HepG2 (cell line): Measurements from ENCODE around the gene NOL4L. TPM values are rescaled to one million over a fixed set of nuclear protein-coding genes. Genes with fewer than 3 reads are reported as not detected.
A peak's percentile ranks its signal among the peaks of the same experiment; 100 is the strongest.

Source experiments
- AKAP8 ChIP-seq: sonication (generic); formaldehyde crosslinking; IDR thresholded peaks from 2 replicates; pipeline ENCODE4 v1.5.1; 2020; ENCODE audit warnings: mild to moderate bottlenecking, missing genetic modification reagents
- FOXC1 ChIP-seq: sonication (generic); formaldehyde crosslinking; IDR thresholded peaks from 2 replicates; pipeline ENCODE4 v1.8.0; 2022; ENCODE audit warnings: mild to moderate bottlenecking, missing genetic modification reagents, borderline replicate concordance
- MAFG ChIP-seq: sonication (generic); formaldehyde crosslinking; IDR thresholded peaks from 2 replicates; pipeline ENCODE4 v1.5.1; 2020; ENCODE audit warnings: mild to moderate bottlenecking, missing genetic modification reagents
- TBX3 ChIP-seq: fragments of 450-650 bp; IDR thresholded peaks from 2 replicates; pipeline ENCODE4 v1.6.1; 2017; ENCODE audit warnings: antibody characterized with exemption, mild to moderate bottlenecking, inconsistent platforms, borderline replicate concordance
- ZNF274 ChIP-seq: sonication (generic); formaldehyde crosslinking; IDR thresholded peaks from 2 replicates; pipeline ENCODE4 v1.5.1; 2020; ENCODE audit warnings: mild to moderate bottlenecking, missing genetic modification reagents
- ZNF33A ChIP-seq: sonication (generic); formaldehyde crosslinking; IDR thresholded peaks from 2 replicates; pipeline ENCODE4 v1.5.1; 2020; ENCODE audit warnings: missing genetic modification reagents, mild to moderate bottlenecking, moderate library complexity, borderline replicate concordance
- ZNF383 ChIP-seq: sonication (generic); formaldehyde crosslinking; IDR thresholded peaks from 2 replicates; pipeline ENCODE4 v1.4.0; 2020; ENCODE audit warnings: missing genetic modification reagents, mild to moderate bottlenecking, borderline replicate concordance
- ZNF460 ChIP-seq: sonication (generic); formaldehyde crosslinking; IDR thresholded peaks from 2 replicates; pipeline ENCODE4 v1.5.1; 2020; ENCODE audit warnings: missing genetic modification reagents, mild to moderate bottlenecking, borderline replicate concordance
- ZNF549 ChIP-seq: sonication (generic); formaldehyde crosslinking; IDR thresholded peaks from 2 replicates; pipeline ENCODE4 v1.5.0; 2020; ENCODE audit warnings: missing genetic modification reagents
- polyA plus RNA-seq, 8 experiments: library from polyadenylated mRNA; depleted of rRNA in 3 of 8; stranded (reverse) in 7 of 8; unstranded in 1 of 8; fragments of >200 nt; fragmentation: Illumina TruSeq in 4 of 8; extraction: Trizol in 4 of 8; gene quantifications; 2 replicates each; pipeline versions ENCODE4 v1.2.1 to v1.2.3, GENCODE V29; 2011 to 2016; ENCODE audit warnings: low read depth in 4 of 8, missing spikeins in 1 of 8, mixed read lengths in 1 of 8; ENCODE audit not compliant: insufficient read depth in 1 of 8
- total RNA-seq, 5 experiments: library from RNA; depleted of rRNA; stranded (reverse); fragments of >200 nt; fragmentation: Illumina TruSeq; extraction: Trizol; gene quantifications; 2 replicates each; pipeline ENCODE4 v1.2.3, GENCODE V29; 2016; ENCODE audit warnings: low read depth in 1 of 5
- TF ChIP-seq, protein P1 (sequence below): sonication (generic); formaldehyde crosslinking; IDR thresholded peaks from 2 replicates; pipeline ENCODE4 v1.5.1; 2020; ENCODE audit warnings: mild to moderate bottlenecking, moderate library complexity, missing genetic modification reagents
- TF ChIP-seq, protein P2 (sequence below): sonication (generic); formaldehyde crosslinking; IDR thresholded peaks from 2 replicates; pipeline ENCODE4; 2020; ENCODE audit warnings: missing genetic modification reagents, mild to moderate bottlenecking, borderline replicate concordance
- TF ChIP-seq, protein P3 (sequence below): sonication (generic); formaldehyde crosslinking; conservative IDR thresholded peaks from 2 replicates; pipeline ENCODE4 v1.4.0; 2020; ENCODE audit warnings: missing genetic modification reagents
- TF ChIP-seq, protein P4 (sequence below): sonication (generic); formaldehyde crosslinking; IDR thresholded peaks from 2 replicates; pipeline ENCODE4 v1.4.0; 2020; ENCODE audit warnings: missing genetic modification reagents
- TF ChIP-seq, protein P5 (sequence below): sonication (generic); formaldehyde crosslinking; IDR thresholded peaks from 2 replicates; pipeline ENCODE4 v1.5.1; 2020; ENCODE audit warnings: missing genetic modification reagents, mild to moderate bottlenecking, borderline replicate concordance
- TF ChIP-seq, protein P6 (sequence below): sonication (generic); formaldehyde crosslinking; IDR thresholded peaks from 2 replicates; pipeline ENCODE4 v1.5.0; 2020; ENCODE audit warnings: missing genetic modification reagents

The NOL4L gene
- total and polyA plus RNA-seq, 2 of the 13 experiments (the other 11 are each of a cell fraction or from before 2014, with no cell fraction given): 16.6 to 35.4 TPM

DNA sequence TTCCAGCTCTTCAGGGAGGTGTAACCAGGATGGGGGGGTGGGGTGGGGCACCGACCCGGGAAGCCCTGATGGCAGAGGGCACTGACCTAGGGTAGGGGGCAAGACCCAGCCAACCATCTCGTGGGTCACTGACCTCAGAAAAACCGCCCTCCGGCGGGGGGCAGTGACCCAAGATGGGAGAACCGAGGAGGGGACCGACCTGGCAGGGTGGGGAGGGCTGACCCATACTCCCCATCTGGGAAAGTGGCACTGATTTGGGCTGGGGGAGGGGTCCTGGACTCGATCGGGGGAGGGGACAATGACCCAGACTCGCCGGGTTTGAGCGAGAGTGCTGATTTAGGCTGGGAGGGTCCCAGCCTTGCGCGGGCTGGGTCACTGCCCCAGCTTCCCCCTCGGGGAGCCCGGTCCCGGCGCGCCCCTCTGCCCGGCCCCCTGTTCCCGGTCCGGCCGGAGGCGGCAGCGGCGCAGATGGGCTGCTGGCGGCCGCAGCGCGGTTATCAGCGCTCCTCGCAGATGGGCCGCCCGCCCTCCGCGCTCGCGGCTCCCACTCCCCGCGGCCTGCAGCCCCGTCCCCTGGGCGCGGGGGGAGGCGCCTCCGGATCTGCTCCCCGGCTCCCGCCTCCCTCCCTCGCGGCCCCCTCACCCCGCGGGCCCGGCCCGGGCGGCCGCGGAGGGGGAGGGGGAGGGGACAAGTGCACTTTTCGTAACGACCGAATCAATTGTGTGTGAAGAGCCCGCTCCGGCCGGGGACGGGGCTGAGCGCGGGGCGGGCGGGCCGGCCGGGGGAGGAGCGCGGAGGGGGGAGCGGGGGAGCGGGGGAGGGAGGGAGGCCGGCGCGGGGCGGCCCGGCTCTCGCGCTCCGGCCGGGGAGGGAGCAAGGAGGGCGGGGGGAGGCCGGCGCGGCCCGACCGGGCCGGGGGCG, 2.2 kb downstream of the NOL4L start (continued):
- TF ChIP-seq, protein P1, sequence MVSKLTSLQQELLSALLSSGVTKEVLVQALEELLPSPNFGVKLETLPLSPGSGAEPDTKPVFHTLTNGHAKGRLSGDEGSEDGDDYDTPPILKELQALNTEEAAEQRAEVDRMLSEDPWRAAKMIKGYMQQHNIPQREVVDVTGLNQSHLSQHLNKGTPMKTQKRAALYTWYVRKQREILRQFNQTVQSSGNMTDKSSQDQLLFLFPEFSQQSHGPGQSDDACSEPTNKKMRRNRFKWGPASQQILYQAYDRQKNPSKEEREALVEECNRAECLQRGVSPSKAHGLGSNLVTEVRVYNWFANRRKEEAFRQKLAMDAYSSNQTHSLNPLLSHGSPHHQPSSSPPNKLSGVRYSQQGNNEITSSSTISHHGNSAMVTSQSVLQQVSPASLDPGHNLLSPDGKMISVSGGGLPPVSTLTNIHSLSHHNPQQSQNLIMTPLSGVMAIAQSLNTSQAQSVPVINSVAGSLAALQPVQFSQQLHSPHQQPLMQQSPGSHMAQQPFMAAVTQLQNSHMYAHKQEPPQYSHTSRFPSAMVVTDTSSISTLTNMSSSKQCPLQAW (CRISPR knock-in tag): no peak
- TF ChIP-seq TBX3: no peak
- TF ChIP-seq ZNF460: no peak
- TF ChIP-seq FOXC1: peak; percentile 47; the same call in 1 of the 2 replicates
- TF ChIP-seq, protein P2, sequence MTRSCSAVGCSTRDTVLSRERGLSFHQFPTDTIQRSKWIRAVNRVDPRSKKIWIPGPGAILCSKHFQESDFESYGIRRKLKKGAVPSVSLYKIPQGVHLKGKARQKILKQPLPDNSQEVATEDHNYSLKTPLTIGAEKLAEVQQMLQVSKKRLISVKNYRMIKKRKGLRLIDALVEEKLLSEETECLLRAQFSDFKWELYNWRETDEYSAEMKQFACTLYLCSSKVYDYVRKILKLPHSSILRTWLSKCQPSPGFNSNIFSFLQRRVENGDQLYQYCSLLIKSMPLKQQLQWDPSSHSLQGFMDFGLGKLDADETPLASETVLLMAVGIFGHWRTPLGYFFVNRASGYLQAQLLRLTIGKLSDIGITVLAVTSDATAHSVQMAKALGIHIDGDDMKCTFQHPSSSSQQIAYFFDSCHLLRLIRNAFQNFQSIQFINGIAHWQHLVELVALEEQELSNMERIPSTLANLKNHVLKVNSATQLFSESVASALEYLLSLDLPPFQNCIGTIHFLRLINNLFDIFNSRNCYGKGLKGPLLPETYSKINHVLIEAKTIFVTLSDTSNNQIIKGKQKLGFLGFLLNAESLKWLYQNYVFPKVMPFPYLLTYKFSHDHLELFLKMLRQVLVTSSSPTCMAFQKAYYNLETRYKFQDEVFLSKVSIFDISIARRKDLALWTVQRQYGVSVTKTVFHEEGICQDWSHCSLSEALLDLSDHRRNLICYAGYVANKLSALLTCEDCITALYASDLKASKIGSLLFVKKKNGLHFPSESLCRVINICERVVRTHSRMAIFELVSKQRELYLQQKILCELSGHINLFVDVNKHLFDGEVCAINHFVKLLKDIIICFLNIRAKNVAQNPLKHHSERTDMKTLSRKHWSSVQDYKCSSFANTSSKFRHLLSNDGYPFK (CRISPR knock-in tag): no peak
- TF ChIP-seq, protein P3, sequence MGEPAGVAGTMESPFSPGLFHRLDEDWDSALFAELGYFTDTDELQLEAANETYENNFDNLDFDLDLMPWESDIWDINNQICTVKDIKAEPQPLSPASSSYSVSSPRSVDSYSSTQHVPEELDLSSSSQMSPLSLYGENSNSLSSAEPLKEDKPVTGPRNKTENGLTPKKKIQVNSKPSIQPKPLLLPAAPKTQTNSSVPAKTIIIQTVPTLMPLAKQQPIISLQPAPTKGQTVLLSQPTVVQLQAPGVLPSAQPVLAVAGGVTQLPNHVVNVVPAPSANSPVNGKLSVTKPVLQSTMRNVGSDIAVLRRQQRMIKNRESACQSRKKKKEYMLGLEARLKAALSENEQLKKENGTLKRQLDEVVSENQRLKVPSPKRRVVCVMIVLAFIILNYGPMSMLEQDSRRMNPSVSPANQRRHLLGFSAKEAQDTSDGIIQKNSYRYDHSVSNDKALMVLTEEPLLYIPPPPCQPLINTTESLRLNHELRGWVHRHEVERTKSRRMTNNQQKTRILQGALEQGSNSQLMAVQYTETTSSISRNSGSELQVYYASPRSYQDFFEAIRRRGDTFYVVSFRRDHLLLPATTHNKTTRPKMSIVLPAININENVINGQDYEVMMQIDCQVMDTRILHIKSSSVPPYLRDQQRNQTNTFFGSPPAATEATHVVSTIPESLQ (CRISPR knock-in tag): no peak
- TF ChIP-seq, protein P4, sequence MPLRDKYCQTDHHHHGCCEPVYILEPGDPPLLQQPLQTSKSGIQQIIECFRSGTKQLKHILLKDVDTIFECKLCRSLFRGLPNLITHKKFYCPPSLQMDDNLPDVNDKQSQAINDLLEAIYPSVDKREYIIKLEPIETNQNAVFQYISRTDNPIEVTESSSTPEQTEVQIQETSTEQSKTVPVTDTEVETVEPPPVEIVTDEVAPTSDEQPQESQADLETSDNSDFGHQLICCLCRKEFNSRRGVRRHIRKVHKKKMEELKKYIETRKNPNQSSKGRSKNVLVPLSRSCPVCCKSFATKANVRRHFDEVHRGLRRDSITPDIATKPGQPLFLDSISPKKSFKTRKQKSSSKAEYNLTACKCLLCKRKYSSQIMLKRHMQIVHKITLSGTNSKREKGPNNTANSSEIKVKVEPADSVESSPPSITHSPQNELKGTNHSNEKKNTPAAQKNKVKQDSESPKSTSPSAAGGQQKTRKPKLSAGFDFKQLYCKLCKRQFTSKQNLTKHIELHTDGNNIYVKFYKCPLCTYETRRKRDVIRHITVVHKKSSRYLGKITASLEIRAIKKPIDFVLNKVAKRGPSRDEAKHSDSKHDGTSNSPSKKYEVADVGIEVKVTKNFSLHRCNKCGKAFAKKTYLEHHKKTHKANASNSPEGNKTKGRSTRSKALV: no peak
- TF ChIP-seq MAFG (CRISPR knock-in tag): no peak
- TF ChIP-seq, protein P5, sequence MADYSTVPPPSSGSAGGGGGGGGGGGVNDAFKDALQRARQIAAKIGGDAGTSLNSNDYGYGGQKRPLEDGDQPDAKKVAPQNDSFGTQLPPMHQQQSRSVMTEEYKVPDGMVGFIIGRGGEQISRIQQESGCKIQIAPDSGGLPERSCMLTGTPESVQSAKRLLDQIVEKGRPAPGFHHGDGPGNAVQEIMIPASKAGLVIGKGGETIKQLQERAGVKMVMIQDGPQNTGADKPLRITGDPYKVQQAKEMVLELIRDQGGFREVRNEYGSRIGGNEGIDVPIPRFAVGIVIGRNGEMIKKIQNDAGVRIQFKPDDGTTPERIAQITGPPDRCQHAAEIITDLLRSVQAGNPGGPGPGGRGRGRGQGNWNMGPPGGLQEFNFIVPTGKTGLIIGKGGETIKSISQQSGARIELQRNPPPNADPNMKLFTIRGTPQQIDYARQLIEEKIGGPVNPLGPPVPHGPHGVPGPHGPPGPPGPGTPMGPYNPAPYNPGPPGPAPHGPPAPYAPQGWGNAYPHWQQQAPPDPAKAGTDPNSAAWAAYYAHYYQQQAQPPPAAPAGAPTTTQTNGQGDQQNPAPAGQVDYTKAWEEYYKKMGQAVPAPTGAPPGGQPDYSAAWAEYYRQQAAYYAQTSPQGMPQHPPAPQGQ: no peak
- TF ChIP-seq, protein P6, sequence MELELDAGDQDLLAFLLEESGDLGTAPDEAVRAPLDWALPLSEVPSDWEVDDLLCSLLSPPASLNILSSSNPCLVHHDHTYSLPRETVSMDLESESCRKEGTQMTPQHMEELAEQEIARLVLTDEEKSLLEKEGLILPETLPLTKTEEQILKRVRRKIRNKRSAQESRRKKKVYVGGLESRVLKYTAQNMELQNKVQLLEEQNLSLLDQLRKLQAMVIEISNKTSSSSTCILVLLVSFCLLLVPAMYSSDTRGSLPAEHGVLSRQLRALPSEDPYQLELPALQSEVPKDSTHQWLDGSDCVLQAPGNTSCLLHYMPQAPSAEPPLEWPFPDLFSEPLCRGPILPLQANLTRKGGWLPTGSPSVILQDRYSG (CRISPR knock-in tag): no peak
- TF ChIP-seq ZNF383: no peak
- peak; percentile 18; the same call in 1 of the 2 replicates for TF ChIP-seq ZNF274
- TF ChIP-seq ZNF549 (CRISPR knock-in tag): no peak
- TF ChIP-seq ZNF33A (CRISPR knock-in tag): no peak; the same call in 1 of the 2 replicates
- TF ChIP-seq AKAP8: 0 out of 2 replicates have a peak, but pooled peaks have one; percentile 70
